ENCODE data around the gene APOO.

The APOO gene

DNA sequence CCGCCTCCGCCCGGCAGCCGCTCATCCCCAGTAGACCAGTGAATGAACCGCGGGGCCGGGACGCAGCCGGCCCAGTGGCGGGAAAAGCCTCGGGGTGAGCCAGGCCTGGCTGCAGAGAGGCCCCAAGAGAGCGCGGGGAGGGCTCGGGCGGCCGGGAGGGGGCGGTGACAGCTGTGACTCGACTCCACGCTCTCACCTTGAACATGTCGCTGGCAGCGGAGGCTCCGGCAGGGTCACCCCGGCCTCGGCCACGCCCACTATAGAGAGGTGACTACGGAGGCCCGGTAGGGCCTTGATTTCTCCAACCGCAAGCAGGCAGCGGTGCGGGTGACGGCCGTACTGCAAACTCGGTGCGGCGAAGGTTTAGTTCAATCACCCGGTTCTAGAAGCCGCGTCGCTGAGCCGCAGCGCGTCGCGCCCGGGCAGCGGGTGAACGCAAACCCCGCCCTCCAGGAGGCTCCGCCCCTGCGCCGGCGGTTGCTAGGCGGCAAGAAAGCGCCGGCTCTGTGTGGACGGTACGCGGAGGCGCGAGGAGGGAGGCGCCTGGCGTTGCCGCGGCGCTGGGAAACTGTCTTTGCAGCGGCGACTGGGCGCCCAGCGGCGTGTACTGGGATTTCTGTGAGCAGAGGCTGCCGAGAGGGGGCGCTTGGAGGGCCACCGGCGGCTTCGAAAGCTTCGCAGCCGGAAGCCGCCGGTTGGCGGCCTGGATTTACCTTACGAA, at the start of gene APOO, which contains the start of gene CXorf58:
Gene APOO, minus strand, starts transcription at position 441 of the 721 bp plus-strand sequence. Its CDS starts 236 bp downstream, at position 205.
Gene CXorf58, plus strand, starts transcription at position 509 of the 721 bp plus-strand sequence. CDS start 2,297 bp downstream, outside the sequence.
- peak; percentile 86 for DNase-seq (ENCODE audit: low spot score)
- TF ChIP-seq, protein P1, sequence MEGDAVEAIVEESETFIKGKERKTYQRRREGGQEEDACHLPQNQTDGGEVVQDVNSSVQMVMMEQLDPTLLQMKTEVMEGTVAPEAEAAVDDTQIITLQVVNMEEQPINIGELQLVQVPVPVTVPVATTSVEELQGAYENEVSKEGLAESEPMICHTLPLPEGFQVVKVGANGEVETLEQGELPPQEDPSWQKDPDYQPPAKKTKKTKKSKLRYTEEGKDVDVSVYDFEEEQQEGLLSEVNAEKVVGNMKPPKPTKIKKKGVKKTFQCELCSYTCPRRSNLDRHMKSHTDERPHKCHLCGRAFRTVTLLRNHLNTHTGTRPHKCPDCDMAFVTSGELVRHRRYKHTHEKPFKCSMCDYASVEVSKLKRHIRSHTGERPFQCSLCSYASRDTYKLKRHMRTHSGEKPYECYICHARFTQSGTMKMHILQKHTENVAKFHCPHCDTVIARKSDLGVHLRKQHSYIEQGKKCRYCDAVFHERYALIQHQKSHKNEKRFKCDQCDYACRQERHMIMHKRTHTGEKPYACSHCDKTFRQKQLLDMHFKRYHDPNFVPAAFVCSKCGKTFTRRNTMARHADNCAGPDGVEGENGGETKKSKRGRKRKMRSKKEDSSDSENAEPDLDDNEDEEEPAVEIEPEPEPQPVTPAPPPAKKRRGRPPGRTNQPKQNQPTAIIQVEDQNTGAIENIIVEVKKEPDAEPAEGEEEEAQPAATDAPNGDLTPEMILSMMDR (IDR thresholded peaks at IDR 0.05; ENCODE audit: extremely low read depth, missing control alignments) = peak; percentile 50

DNA sequence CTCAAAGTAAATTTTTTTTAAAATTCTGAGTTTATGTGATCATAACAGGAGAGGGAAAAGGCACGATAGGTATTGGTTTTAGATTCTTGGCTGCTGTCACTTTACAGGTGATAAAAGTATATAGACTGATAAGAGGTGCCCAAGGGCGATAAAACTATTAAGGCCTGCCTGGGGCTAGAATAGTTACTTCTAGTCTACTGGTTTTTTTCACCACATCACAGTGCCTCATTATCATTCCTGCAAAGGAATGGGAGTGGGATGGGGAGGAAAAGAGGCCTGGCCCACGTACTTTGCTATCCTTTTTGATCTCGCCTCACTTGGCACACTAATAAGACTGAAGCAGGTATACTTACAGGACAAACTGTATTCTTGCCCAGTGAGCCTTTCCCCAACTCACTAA, 46.7 kb upstream of the APOO start:
- DNase-seq (ENCODE audit: low spot score) = no peak
- TF ChIP-seq, protein P1 (IDR thresholded peaks at IDR 0.05; ENCODE audit: extremely low read depth, missing control alignments) = no peak

DNA sequence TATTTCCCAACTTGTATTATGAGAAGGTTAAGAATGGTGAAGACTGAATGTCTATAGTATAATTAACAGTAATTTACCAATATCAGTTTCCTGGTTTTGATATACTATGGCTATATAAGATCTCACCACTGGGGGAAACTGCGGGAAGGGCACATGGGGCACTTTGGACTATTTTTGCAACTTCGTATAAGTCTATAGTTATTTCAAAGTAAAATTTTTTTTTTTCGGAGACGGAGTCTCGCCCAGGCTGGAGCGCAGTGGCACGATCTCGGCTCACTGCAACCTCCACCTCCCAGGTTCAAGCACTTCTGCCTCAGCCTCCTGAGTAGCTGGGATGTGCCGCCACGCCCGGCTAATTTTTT, 46.2 kb upstream of the APOO start:
- no peak for DNase-seq (ENCODE audit: low spot score)
- TF ChIP-seq, protein P1 (IDR thresholded peaks at IDR 0.05; ENCODE audit: extremely low read depth, missing control alignments) = no peak

DNA sequence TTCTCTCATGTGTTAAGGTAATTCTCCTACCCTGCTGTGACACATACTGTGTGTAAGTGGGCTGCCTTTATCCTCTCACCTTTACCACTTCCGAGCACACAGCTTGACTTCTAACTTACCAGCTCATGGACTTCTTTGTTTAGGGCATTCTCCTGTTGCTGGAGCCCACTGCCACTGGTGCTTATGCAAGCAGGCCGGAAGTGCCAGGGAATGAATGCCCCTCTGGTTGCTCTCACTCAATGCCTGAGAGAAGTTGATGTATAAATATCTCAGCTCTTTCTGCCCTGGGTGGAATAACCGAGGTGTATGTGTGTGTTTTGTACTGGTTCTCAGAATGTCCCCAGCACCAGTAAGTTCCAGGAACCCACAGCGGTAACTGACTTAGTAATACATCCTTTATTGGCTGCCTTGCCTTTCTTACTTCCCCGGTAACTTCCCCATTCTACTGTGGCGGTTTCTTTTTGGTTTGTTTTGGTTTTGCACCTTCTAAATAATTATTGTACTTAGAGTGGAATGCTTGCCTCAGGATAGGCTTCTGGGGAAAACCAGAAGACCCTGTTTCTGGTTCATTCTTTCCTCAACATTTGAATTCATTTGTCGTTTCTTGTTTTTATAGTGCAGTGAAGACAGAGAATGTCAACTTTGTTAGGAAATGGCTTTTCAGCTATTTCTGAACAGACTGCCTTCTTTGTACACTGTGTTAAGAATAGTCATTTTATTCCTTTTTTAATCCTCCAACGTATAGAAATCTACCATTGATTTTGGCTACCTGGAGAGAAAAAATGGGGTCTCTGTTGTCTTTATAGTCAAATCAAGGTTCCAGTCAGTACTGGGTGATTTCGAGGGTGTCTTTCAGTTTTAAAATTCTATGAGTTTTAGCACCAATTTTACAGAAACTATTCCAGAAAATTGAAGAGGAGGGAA, 45.5 kb upstream of the APOO start:
- peak; percentile 53 for DNase-seq (ENCODE audit: low spot score)
- TF ChIP-seq, protein P1 (IDR thresholded peaks at IDR 0.05; ENCODE audit: extremely low read depth, missing control alignments) = no peak

DNA sequence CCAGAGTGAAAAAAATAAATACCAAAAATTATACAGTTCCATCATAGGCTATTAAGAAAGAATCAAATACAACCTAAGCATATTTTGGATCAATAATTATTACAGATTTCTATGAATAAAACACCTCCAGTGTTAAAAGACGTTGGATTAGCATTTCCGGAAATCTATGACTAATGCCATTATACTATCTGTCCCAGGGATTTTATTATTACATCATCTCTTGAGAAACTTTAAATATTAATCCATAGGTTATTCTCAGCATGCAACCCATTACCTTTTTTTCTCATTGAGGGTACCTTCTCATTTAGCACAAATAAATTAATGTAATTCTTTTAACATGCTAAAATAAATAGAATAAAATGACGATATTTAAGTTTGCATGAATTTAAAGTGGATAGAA, 44.7 kb upstream of the APOO start:
- DNase-seq (ENCODE audit: low spot score) = no peak
- TF ChIP-seq, protein P1 (IDR thresholded peaks at IDR 0.05; ENCODE audit: extremely low read depth, missing control alignments) = no peak

DNA sequence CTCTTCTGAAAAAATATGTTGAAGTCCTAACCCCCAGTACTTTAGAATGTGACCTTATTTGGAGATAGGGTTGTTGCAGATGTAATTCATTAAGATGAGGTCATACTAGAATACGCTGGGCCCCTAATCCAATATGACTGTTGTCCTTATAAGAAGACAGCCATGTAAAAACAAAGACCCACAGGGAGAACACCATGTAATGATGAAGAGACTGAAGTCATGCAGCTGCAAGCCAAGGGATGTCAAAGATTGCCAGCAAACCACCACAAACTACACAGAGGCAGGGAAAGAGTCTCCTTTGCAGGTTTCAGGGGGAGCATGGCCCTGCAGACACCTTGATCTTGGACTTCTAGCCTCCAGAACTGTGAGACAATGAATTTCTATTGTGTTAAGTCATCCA, 37.5 kb upstream of the APOO start:
- no peak for DNase-seq (ENCODE audit: low spot score)
- TF ChIP-seq, protein P1 (IDR thresholded peaks at IDR 0.05; ENCODE audit: extremely low read depth, missing control alignments) = no peak

DNA sequence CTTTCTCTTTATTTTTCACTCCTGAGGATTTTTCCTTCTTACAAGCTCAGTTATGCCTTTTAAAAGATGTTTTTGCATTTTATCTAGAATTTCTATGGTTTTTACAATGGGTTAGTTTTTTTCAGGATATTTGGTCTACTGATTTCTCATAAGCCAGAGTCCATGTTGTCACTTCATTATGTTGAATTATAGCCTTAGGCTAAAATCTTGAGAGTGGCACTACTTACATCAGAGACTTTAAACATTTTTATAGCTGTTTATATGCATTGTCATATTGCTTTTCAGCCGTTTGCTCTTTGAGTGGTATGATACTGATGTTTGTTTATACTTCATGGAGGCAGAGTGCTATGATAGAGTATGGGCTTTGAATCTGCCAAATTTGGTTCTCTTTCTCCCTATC, 36.5 kb upstream of the APOO start:
- no peak for DNase-seq (ENCODE audit: low spot score)
- TF ChIP-seq, protein P1 (IDR thresholded peaks at IDR 0.05; ENCODE audit: extremely low read depth, missing control alignments) = no peak
